Motor neuron (in vitro differentiated cells): ENCODE results near the gene FAAH. TPM values are rescaled to one million over a fixed set of nuclear protein-coding genes. Genes with fewer than 3 reads are reported as not detected.
A peak's percentile ranks its signal among the peaks of the same experiment; 100 is the strongest.

Source experiments
- ATAC-seq, 8 experiments: fragments of 200-7000 bp; cut with Tn5 transposase; replicated peaks in 6 of 8; 2 replicates each; pipeline ENCODE4 v1.8.0; 2021; ENCODE audit warnings: mild to moderate bottlenecking in 8 of 8, moderate library complexity in 8 of 8
- H3K27ac ChIP-seq, 2 donors: fragments of 250-450 bp; sonication (Bioruptor Pico); 2 replicates each; pipeline ENCODE4 v1.9.0; 2021; ENCODE audit warnings: antibody characterized with exemption in 2 of 2, mild to moderate bottlenecking in 2 of 2, moderate library complexity in 1 of 2
- H3K4me1 ChIP-seq, 2 donors: fragments of 250-450 bp; sonication (Bioruptor Pico); replicated peaks in 1 of 2; 2 replicates each; pipeline ENCODE4 v1.6.1; 2021; ENCODE audit warnings: antibody characterized with exemption in 2 of 2, mild to moderate bottlenecking in 2 of 2, moderate library complexity in 1 of 2
- H3K4me3 ChIP-seq, 5 donors: fragments of 250-450 bp; sonication (Bioruptor Pico); 2 replicates each; pipeline ENCODE4 v1.9.0; 2021; ENCODE audit warnings: antibody characterized with exemption in 5 of 5, mild to moderate bottlenecking in 5 of 5, moderate library complexity in 4 of 5
- WGBS, 10 experiments: fragments of 450-650 bp; shearing (Covaris generic); methylation state at CpG; one replicate each; pipeline ENCODE4 v1.0.0; 2022; 5-methylcytosine and 5-hydroxymethylcytosine counted together
- in situ Hi-C, 9 experiments: fragments of 400-800 bp; cut with MboI; loops; one replicate each; pipeline ENCODE4 v1.15.0; 2021; ENCODE audit warnings: low sequenced_read_pairs in 9 of 9, low pct_unique_long_range_greater_than_20kb in 2 of 9; ENCODE audit not compliant: unreplicated experiment in 9 of 9
- total RNA-seq, 8 experiments: library from RNA; unstranded; fragments of 300-600 nt; gene quantifications; 2 replicates each; pipeline versions ENCODE4 v1.2.3 to v1.2.4, GENCODE V29; 2022

The FAAH gene
- total RNA-seq, 8 experiments from 2014 or later: 1.7 to 10.5 (median 8.3) TPM

- no peak for ATAC-seq
- H3K27ac ChIP-seq: no peak overlapping the region
- no peaks in the 10 kb centered on the region for H3K4me1 ChIP-seq
- no peak overlapping the region for H3K4me3 ChIP-seq
- in situ Hi-C loops: loop anchor here in 7 of 9 experiments (25.0 kb wide), 2 partner anchors 104 to 279 kb away; partner anchors contain the start of gene EFCAB14 (in 2 of the 7)
- WGBS, 10 experiments: 0 to 63% (median 35%) methylated on average over 1 to 8 of the region's 10 CpGs; no CpG with 5 or more reads in 3 of the 10 experiments
Measured at GRCh38 chr1:46432781-46433327, 38.7 kb downstream of the FAAH start.

DNA sequence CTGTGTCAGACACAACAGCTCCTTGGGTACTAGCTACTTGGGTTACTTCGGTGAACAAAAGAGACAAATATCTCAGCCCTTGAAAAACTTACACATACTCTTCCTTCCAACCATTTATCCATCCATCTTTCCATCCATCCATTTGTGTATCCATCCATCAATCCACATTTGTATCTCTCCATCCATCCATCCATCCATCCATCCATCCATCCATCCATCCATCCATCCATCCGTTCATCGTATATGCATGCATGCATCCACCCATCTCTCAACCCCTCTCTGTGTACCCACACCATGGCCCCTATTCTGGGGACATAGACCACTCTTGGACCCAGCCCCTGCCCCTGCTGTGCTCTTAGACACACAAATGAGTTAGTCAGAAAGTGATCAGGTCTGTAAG, 40.2 kb downstream of the FAAH start:
- no peak overlapping the region for H3K4me3 ChIP-seq
- no peak for ATAC-seq
- in situ Hi-C loops: loop anchor here in 7 of 9 experiments (25.0 kb wide), 2 partner anchors 103 to 278 kb away; partner anchors contain the start of gene EFCAB14 (in 2 of the 7)
- WGBS, 10 experiments: 34 to 100% (median 71%) methylated on average over 1 to 3 of the region's 3 CpGs
- H3K4me1 ChIP-seq: no peaks in the 10 kb centered on the region
- H3K27ac ChIP-seq: no peak overlapping the region

- H3K4me3 ChIP-seq: no peak overlapping the region
- no peak for ATAC-seq
- in situ Hi-C loops: loop anchor here in 7 of 9 experiments (25.0 kb wide), 2 partner anchors 100 to 275 kb away; partner anchors contain the start of gene EFCAB14 (in 2 of the 7)
- WGBS, 10 experiments: no CpG with 5 or more reads among the region's 1 CpG
- no peaks in the 10 kb centered on the region for H3K4me1 ChIP-seq
- no peak overlapping the region for H3K27ac ChIP-seq
Measured at GRCh38 chr1:46436844-46437243, 42.7 kb downstream of the FAAH start.

GRCh38 chr1:46437723-46438122, 43.6 kb downstream of the FAAH start:
- WGBS, 10 experiments: 17 to 89% (median 60%) methylated on average over 1 to 3 of the region's 4 CpGs; no CpG with 5 or more reads in 3 of the 10 experiments
- H3K4me3 ChIP-seq: no peak overlapping the region
- no peak for ATAC-seq
- in situ Hi-C loops: loop anchor here in 7 of 9 experiments (25.0 kb wide), 2 partner anchors 100 to 275 kb away; partner anchors contain the start of gene EFCAB14 (in 2 of the 7)
- H3K27ac ChIP-seq: no peak overlapping the region
- no peaks in the 10 kb centered on the region for H3K4me1 ChIP-seq

DNA sequence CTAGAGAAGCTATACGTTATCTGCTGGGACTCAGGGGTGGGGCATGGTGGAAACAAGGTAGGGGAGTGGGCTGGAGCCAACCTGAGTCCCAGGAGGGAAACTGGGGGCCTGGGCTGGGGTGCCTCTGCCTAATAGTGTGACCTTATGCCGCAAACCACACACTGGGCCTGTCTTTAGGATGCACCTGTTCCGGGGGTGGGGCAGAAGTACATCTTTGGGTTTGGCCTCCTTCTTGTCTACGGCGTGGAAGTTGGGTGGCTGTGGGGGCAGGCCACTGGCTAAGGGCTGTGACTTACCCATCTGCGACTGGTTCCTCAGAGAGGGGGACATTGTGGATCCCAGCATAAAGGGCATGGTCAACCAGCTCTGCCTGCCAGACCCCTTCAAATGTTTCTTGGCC, 44.2 kb downstream of the FAAH start:
- 0 to 100% (median 63%) methylated on average over 1 to 4 of the region's 6 CpGs; no CpG with 5 or more reads in 4 of the 10 experiments for WGBS, 10 experiments
- no peak overlapping the region for H3K27ac ChIP-seq
- H3K4me1 ChIP-seq: no peaks in the 10 kb centered on the region
- no peak overlapping the region for H3K4me3 ChIP-seq
- ATAC-seq: no peak
- in situ Hi-C loops: loop anchor here in 7 of 9 experiments (25.0 kb wide), 2 partner anchors 99 to 274 kb away; partner anchors contain the start of gene EFCAB14 (in 2 of the 7)

- H3K4me3 ChIP-seq: no peak overlapping the region
- no peak overlapping the region for H3K27ac ChIP-seq
- no peaks in the 10 kb centered on the region for H3K4me1 ChIP-seq
- 58 to 88% (median 73%) methylated on average over 1 to 2 of the region's 2 CpGs; no CpG with 5 or more reads in 6 of the 10 experiments for WGBS, 10 experiments
- no peak for ATAC-seq
- in situ Hi-C loops: loop anchor here in 7 of 9 experiments (10.0 to 25.0 kb wide), 3 partner anchors 84 to 272 kb away; partner anchors contain the start of gene EFCAB14 (in 2 of the 7)
Measured at GRCh38 chr1:46440478-46440877, 46.4 kb downstream of the FAAH start.

- peak overlapping the region in 2 of 5 donors; percentile 5 to 9 for H3K4me3 ChIP-seq
- ATAC-seq: peak; percentile 67 to 92 (median 78)
- in situ Hi-C loops: loop anchor here in 7 of 9 experiments (10.0 to 25.0 kb wide), 3 partner anchors 82 to 270 kb away; partner anchors contain the start of gene EFCAB14 (in 2 of the 7)
- no peaks in the 10 kb centered on the region for H3K4me1 ChIP-seq
- H3K27ac ChIP-seq: no peak overlapping the region
- WGBS, 10 experiments: 0 to 33% (median 10%) methylated on average over 2 to 23 of the region's 25 CpGs; no CpG with 5 or more reads in 1 of the 10 experiments
Measured at GRCh38 chr1:46442317-46443161, 48.4 kb downstream of the FAAH start.

DNA sequence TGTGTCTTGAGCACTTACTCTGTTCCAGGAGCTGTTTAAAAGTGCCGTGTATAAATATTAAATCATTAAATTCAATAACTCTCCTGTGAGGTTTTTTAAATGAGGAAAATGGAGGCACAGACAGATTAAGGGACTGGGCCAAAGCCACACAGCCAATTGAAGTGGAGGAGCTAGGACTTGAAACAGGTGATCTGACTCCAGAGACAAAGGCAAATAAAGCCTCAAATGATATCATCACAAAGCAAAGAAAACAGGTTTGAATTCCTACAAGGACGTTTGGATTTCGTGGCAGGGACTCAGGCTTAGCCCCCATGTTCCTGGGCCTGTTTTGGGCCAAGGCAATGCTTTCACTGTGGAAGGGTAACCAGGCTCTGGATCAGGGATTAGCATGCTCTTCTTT, 50.3 kb downstream of the FAAH start:
- WGBS, 10 experiments: 7 to 86% (median 47%) methylated on average over 1 to 3 of the region's 3 CpGs
- in situ Hi-C loops: loop anchor here in 7 of 9 experiments (10.0 to 25.0 kb wide), 3 partner anchors 80 to 268 kb away; partner anchors contain the start of gene EFCAB14 (in 2 of the 7)
- no peak overlapping the region for H3K4me3 ChIP-seq
- ATAC-seq: no peak
- no peak overlapping the region for H3K27ac ChIP-seq
- H3K4me1 ChIP-seq: peaks cover 5 to 8% of the 10 kb centered on the region in 2 donors

- no peak for ATAC-seq
- Histone ChIP-seq H3K4me3 (no peak overlapping the region), H3K4me1 (peaks cover 5 to 8% of the 10 kb centered on the region in 2 donors), H3K27ac (no peak overlapping the region)
- in situ Hi-C loops: loop anchor here in 7 of 9 experiments (10.0 to 25.0 kb wide), 3 partner anchors 79 to 266 kb away; partner anchors contain the start of gene EFCAB14 (in 2 of the 7)
- WGBS, 10 experiments: 40 to 100% (median 80%) methylated on average over 1 to 3 of the region's 3 CpGs; no CpG with 5 or more reads in 2 of the 10 experiments
Measured at GRCh38 chr1:46445773-46446256, 51.7 kb downstream of the FAAH start.

DNA sequence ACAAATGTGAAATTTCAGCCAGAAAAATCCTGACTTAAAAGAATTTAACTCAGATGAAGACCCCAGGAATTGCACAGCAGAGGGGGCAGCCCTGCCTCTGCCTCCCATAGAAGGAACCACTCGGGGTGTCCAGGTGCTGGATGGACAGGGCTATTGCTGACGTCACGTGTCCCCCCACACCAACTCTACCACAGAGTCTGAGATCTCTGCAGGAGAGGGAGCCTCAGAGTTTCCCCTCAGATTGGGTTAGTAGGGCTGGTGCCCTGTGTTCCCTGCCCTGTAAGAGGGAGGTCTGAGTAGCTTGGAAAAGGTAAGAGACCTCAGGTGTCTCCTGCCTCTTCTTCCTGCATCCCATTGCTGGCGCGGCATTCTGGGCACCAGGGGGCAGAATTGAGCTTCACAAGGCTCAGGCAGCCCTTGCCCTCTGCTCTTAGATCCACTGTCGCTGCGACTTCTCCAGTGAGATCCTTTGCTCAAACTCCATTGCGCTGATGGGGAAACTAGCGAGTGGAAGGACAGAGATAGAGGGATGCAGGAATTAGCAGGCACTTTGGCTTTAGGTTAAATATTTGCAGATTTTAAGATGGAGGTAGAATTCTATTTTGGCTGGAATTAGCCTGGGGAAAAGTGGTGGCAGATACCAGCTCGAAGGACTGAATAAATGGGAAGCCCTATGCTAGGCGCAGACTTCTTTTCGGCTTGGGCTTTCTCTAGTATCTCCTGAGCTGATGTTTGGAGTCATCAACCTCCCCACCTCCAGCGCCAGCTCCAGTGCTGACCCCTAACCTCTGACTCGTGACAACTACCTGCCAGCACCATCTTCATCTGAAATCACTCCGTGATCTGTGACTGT, 52.8 kb downstream of the FAAH start:
- ATAC-seq: peak; percentile 7 to 65 (median 61)
- H3K4me1 ChIP-seq: peaks cover 5 to 8% of the 10 kb centered on the region in 2 donors
- in situ Hi-C loops: loop anchor here in 7 of 9 experiments (10.0 to 25.0 kb wide), 3 partner anchors 78 to 265 kb away; partner anchors contain the start of gene EFCAB14 (in 2 of the 7)
- H3K4me3 ChIP-seq: no peak overlapping the region
- H3K27ac ChIP-seq: no peak overlapping the region
- WGBS, 10 experiments: 0 to 64% (median 17%) methylated on average over 2 to 12 of the region's 15 CpGs

GRCh38 chr1:46447499-46448108, 53.5 kb downstream of the FAAH start:
- no peak for ATAC-seq
- H3K4me1 ChIP-seq: peaks cover 7 to 8% of the 10 kb centered on the region in 2 donors
- in situ Hi-C loops: loop anchor here in 7 of 9 experiments (10.0 to 25.0 kb wide), 3 partner anchors 77 to 265 kb away; partner anchors contain the start of gene EFCAB14 (in 2 of the 7)
- no peak overlapping the region for H3K4me3 ChIP-seq
- H3K27ac ChIP-seq: no peak overlapping the region
- 14 to 47% (median 30%) methylated on average over 1 to 13 of the region's 14 CpGs; no CpG with 5 or more reads in 4 of the 10 experiments for WGBS, 10 experiments
